HG03571 (cell line): ENCODE measurements around the gene CDCA7L.
"Not testable (repeated sequence)": the region's sequence is repeated elsewhere in the genome, so short reads cannot be mapped to it uniquely, and the experiment has no call there.

Experiments used
- ATAC-seq: cut with Tn5 transposase; IDR thresholded peaks from one replicate; pipeline ENCODE4 v1.9.1; 2021; ENCODE audit not compliant: unreplicated experiment

The CDCA7L gene

GRCh38 chr7:21911341-21911875 lies 34.3 kb downstream of the CDCA7L start:
- no peak for ATAC-seq

GRCh38 chr7:21910253-21910652 lies 35.4 kb downstream of the CDCA7L start:
- ATAC-seq, result no peak

DNA sequence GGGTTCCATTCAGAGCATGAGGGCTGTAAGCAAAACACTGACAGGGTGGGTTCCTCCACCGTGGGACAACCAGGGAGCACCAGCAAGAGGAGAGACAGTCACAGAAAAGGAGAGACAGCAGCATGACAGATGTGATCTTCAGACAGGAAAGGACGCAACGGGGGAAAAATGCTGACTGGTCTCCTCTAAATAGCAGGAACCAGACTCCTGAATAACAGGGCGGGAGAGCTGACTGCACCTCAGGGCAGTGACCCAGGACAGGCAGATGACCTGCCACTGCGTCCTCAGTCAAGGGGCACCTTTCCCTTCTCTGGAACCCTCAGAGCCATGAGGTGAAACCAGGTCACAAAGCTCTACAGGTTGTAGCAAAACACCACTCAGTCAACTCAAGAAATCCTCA lies 37.0 kb downstream of the CDCA7L start:
- ATAC-seq, result no peak

GRCh38 chr7:21903020-21903786 lies 42.5 kb downstream of the CDCA7L start:
- ATAC-seq, result no peak

DNA sequence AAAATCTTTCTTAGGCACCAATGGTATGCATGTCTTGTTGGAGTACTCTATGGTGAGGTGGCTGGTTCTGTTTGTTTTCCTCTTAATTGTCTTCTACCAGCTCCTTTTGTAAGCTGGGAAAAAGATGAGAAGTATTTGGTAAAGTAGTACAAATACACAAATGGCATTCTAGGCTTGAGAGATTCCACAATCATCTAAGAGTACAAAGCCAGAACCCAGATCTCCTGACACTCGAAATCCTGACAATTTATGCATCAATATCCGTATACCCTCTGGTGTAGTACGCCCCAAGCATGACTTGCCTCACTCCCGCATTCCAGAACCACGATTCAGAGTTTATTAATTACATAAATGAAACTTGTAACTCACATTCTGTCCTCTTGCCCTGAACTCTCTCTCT lies 43.5 kb downstream of the CDCA7L start:
- no peak for ATAC-seq

DNA sequence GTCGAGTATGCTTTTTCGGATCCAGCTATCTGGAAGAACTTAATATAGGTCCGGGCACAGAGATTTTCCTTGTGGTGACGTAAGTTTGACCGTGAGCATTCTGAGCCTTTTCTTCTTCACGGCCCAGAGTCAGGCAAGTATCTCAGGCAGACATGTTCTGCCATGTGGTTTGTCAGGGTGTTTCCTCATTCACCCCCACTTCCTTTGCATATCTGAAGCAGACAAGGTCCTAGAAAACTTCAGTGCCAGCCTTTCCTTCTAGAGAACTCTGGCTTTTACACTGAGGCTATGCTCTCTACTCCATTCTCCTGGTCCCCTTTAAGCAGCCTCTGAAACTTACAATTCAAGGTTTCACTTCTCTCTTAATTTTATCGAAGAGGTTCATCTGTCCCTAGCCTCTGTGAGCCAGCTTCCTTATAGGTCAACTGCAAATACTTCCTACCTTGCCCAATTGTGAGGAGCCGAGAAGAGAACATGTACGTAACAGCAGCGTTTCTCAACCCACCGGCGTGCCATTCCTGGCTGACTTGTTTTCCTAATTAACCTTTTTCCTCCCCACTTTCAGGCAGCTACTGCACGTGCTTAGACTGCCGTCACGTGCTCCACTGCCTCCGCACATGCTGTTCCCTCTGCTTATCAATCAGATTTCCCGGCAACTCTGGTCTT lies 47.3 kb downstream of the CDCA7L start:
- ATAC-seq, result peak; percentile 95

DNA sequence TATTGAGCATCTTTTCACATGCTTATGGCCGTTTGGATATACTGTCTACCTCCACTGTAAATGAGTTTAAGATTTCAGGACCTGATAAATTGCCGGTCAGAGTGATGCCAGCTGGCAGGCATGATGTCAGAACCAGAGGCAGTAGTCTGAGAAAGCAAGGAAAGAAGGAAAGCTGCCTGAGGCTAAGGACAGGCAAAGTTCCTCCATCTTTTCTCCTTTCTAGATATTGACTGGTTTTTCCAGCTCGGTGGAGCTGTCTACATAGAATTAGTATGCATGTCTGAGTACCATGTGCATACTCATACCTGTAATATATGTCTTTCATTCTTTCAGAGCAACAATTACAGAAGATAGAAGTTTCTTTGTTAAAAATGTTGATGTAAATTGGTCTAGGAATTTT lies 52.3 kb downstream of the CDCA7L start:
- no peak for ATAC-seq

DNA sequence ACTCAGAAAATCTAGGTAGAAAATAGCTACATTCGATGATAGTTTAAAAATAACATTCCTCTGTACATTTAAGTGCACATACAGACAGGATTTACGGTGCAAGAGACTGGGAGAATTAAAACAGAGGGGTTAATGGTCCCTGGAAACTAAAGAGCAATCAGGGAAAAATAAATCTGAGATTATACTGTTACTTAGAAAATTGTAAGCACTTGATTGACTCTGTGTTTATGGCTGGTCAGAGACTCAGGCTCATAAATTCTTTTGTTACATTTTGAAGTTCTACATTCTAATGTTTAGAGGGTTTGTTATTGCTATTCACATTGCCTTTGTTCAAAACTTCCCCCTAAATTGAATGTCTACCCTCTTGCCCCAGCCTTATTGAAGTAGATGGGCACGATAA lies 54.4 kb downstream of the CDCA7L start:
- no peak for ATAC-seq

DNA sequence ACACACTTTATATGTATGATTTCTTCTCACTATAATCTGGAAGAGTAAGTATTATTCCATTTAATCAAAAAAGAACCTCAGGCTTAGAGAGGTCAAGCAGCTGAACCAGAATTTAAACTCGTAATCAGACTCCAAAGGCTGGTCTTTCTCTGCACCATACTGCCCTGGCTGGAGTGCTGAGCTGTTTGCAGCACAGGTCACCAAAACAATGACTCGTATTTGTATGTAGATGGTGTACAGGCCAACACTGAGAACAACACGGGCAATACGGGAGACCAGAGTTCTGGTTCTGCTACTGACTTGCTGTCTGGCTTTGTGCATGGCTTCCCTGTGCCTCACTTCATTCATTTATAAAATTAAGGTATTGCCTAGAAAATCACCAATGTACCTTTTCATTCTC lies 57.9 kb downstream of the CDCA7L start:
- ATAC-seq, result no peak

- no peak for ATAC-seq
Observed at GRCh38 chr7:21887353-21887752, 58.3 kb downstream of the CDCA7L start.

DNA sequence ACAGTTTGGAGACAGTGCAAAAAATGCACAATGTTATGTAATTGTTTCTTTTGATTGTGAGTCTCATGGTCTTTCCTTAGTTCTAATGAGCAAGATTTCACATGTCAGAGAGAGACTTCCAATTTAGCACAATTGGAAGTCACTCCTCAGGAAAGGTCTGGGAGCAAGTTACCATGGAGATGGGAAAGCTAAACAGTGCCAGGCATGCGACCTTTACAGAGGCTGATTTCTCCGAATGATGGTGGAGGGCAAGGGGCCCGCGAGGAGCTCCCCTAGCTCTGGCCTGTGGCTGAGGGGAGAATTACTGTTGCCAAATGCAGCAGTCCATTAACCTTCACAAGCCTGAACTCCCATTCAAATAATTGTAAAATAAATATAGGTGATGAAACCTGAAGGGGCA lies 59.3 kb downstream of the CDCA7L start:
- ATAC-seq, result no peak

DNA sequence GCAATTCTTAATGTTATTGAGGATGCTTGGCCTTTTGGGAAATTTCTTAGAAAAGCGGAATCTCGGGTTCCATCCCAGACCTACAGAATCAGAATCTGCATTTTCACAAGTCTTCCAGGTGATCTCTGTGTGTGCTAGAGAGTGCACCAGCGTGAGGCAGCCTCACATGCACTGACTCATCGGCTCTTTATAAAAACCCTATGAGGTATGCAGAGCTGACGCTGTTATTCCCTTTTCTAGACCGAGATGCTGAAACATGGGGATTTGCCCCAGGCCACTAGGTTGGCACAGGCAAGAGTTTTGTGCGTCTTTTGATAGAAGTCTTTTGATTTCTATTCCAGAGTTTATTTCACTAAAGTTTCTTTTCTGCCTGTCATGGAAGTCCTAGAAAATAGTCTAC lies 61.2 kb downstream of the CDCA7L start:
- no peak for ATAC-seq

DNA sequence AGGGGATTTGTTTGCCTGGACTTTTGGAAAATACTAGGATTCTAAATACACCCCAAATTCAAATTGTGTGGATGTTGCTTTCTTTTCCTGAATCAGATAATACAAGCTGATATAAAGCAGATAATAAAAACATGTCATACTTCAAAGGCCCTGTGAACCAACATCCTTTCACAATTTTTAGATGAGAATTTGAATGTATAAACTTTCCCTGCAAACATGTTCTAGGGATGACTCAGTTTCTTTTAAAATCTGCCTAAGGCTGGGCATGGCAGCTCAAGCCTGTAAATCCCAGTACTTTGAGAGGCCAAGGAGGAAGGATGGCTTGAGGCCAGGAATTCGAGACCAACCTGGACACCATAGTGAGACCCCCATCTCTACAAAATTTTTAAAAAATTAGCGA lies 62.2 kb downstream of the CDCA7L start:
- ATAC-seq, result not testable (repeated sequence)

GRCh38 chr7:21883069-21883468 lies 62.6 kb downstream of the CDCA7L start:
- no peak for ATAC-seq

DNA sequence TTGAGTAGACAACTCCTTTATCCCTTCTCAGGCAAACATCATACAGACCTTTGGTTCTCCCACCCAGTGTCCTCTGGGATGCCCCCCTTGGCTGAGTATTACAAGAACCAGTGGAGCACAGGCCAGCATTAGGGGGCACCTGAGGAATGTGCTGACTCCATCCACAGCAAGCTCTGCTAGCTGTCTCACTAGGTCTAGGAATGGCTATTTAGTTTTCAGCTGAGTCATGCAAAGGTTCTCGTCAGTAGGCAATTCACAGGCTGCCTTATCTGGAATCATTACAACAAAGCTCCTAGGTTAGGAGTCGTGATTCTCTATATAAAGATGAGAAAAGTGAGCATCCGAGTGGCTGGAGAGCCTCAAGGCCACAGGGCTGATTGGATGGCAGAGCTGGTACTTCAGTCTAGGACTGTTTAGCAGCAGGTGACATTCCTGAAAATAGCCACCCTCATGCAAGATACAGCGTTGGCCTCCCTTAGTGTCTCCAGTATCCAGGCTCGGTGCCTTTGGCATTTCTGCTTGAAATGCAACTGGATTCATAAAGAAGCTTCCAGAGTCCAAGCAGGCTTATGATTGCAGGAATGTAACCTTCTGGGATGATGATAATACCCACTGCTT lies 75.8 kb downstream of the CDCA7L start:
- ATAC-seq, result no peak

DNA sequence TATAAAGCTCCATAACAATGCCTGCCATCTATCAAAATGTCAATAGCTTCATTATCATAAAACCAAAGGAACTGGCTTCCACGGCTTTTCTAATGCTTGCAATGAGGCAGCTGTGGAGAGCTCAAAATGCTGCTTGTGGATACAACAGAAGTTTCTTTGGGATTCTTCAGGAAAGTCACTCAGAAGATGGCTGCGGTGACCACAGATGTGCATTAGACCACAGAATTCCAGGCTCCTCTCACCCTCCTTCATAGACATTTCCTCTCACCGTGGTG lies 77.2 kb downstream of the CDCA7L start:
- ATAC-seq, result no peak

DNA sequence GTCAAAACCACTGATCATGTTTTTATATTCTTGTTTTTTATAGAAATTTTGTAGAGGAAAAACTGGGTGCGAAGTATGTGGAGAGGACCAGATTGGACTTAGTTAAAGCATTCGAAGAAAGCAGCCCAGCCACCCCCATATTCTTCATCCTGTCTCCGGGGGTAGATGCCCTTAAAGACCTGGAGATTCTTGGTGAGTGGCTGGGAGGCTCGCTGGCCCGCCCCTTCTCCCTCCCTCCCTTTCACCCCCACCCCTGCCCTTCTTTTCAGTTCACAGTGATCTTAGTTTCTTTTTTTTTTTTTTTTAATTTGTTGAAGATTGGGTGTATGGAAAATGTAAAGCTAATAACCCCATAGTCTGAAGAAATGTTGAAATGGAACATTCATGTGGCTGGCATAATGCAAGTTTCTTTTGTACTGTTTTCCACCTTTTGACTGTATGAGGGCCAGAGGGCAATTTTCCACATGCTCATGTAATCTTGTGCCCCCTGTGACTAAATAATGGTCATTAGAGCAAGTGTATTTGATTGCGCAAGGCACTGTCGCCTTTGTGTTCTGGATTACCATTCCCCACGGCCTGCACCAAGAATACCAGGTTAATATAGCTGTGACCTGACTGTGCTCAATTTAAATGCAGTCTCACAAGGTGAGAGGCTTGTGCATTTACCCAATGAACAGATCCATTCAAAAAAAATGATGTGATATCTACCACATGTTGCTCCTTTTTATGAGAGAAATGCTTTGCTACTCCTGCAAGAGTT lies 77.7 kb downstream of the CDCA7L start:
- ATAC-seq, result no peak

- ATAC-seq, result no peak
Observed at GRCh38 chr7:21867226-21867625, 78.5 kb downstream of the CDCA7L start.

- no peak for ATAC-seq
Observed at GRCh38 chr7:21866731-21867130, 79.0 kb downstream of the CDCA7L start.

DNA sequence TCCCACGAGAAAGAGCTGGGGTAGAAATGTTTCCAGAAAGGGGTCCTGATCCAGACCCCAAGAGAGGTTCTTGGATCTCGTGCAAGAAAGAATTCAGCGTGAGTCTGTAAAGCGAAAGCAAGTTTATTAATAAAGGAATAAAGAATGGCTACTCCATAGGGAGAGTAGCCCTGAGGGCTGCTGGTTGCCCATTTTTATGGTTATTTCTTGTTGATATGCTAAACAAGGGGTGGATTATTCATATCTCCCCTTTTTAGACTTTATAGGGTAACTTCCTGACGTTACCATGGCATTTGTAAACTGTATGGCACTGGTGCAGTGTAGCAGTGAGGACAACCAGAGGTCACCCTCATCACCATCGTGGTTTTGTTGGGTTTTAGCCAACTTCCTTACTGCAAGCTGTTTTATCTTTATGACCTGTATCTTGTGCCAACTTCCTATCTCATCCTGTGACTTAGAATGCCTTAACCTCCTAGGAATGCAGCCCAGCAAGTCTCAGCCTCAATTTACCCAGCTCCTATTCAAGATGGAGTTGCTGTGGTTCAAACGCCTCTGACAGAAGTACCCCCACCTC lies 80.0 kb downstream of the CDCA7L start:
- ATAC-seq, result not testable (repeated sequence)

DNA sequence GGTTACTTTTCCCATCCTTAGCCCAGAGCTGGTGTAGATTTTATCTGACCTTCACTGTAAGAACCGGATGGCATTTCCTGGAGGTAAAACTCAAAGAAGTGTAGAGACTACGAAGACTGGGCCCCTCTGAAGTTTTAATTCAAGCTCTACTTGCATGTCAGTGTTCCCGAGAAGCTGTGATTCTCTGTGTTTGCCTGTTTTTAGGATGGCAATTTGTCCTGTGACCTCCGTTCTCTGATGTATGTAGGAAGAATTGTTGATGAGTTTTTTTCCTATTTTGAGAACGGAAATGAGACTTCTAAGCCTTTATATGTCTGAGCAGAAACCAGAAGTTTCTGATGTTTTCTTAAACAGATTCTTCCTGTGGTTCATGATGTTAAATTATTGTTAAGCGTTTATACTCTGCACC lies 94.1 kb downstream of the CDCA7L start:
- no peak for ATAC-seq
